WI38 (cell line): ENCODE results near the gene GGCX.
"Not testable (repeated sequence)": the region's sequence is repeated elsewhere in the genome, so short reads cannot be mapped to it uniquely, and the experiment has no call there.

Source experiments
- H3K4me3 ChIP-seq: 2 replicates; pipeline ENCODE4 v1.5.1; 2011; ENCODE audit warnings: low read depth, mild to moderate bottlenecking, control low read depth, low read length
- TF ChIP-seq, protein P1 (sequence below): IDR thresholded peaks from 2 replicates; pipeline ENCODE4 v1.5.1; 2012; ENCODE audit warnings: low read depth, mild to moderate bottlenecking, control low read depth, low read length

The GGCX gene

DNA sequence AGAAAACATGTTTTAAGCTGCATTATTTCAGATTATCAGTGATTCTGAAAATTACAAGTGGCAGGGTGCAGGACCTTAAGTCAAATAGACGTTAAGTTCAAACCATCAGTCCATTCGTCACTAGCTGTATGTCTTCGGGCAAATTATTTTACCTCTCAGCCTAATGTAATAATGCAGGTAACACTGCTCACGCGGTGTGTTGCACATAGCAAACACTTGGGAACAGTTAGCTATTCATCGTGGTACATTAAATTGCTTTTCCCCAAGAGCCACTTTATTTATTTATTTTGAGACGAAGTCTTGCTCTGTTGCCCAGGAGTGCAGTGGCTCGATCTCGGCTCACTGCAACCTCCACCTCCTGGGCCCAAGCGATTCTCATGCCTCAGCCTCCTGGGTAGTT lies 12.2 kb downstream of the GGCX start:
- TF ChIP-seq, protein P1, sequence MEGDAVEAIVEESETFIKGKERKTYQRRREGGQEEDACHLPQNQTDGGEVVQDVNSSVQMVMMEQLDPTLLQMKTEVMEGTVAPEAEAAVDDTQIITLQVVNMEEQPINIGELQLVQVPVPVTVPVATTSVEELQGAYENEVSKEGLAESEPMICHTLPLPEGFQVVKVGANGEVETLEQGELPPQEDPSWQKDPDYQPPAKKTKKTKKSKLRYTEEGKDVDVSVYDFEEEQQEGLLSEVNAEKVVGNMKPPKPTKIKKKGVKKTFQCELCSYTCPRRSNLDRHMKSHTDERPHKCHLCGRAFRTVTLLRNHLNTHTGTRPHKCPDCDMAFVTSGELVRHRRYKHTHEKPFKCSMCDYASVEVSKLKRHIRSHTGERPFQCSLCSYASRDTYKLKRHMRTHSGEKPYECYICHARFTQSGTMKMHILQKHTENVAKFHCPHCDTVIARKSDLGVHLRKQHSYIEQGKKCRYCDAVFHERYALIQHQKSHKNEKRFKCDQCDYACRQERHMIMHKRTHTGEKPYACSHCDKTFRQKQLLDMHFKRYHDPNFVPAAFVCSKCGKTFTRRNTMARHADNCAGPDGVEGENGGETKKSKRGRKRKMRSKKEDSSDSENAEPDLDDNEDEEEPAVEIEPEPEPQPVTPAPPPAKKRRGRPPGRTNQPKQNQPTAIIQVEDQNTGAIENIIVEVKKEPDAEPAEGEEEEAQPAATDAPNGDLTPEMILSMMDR = no peak
- H3K4me3 ChIP-seq = no peak overlapping the region

DNA sequence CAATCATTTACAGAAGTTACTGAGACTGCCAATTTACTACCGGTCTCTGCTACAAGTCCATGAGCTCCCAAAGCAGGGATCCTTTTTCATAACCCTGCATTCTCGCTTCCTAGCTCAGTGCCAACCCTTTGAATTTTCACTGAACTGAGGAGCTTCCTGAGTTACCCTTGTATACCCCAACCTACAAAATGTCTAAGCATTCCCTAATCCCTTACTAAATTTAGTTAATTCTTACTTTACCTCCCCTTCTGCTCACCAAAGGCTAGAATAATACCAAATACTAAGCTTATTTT lies 12.7 kb downstream of the GGCX start:
- H3K4me3 ChIP-seq = no peak overlapping the region
- TF ChIP-seq, protein P1 = no peak

DNA sequence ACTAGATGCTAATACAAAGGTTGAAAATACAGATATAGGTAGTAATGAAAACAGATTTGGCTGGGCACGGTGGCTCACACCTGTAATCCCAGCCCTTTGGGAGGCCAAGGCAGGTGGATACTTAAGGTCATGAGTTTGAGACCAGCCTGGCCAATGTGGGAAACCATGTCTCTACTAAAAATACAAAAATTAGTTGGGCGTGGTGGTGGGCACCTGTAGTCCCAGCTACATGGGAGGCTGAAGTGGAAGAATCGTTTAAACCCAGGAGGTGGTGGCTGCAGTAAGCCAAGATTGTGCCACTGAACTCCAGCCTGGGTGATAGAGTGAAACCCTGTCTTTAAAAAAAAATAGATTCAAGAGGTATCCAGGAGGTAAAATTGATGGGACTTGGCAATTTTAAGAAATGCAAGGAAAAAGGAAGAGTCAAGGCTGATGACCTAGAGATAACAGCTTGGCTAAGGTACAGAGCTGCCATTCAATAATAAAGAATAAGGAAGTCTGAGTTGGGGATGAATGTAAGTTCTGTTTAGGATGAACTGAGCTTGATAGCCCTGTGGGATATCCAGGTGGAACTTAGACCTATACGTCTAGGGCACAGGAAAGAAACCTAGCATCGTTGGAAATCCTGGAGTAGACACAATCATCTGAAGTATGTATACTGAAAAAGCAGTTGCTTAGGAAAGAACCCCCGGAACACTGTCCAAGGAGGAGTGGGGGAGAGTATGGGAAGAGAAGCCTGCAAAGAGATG lies 13.3 kb downstream of the GGCX start:
- TF ChIP-seq, protein P1 = no peak
- H3K4me3 ChIP-seq = no peak overlapping the region

DNA sequence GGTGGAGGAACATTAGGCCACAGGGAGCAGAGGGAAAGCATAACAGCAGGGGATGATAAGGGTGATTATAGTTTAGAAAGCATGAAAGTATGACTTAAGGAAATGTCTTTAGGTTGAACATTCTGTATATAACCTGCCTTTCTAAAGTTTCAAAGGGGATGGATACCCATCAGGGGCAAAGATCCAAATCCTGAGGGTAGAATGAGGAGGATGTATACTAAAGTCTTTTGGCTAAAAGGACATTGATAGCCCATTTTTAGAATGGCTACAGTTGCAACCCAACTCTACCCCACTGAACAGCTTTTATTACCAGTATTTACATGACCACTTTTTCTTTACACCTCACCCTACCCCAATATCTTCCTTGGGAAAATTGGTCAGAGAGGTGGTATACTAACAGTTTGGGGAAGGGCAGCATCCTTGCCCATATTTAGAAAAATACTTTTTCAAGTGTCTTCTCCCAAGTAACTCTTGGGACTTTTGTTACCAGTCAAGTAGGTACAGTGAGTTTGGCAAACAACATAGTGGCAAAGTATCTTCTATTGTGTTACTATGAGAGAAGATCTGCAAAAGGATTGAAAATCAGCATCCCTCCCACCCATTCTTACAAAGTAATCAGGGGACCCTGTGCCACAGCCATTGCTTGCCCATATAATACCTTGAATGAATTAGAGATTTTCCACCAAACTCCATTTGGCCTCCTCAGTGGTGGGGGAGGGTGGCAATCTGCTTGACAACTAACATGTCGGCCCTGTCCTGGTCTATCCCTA lies 14.0 kb downstream of the GGCX start:
- no peak overlapping the region for H3K4me3 ChIP-seq

DNA sequence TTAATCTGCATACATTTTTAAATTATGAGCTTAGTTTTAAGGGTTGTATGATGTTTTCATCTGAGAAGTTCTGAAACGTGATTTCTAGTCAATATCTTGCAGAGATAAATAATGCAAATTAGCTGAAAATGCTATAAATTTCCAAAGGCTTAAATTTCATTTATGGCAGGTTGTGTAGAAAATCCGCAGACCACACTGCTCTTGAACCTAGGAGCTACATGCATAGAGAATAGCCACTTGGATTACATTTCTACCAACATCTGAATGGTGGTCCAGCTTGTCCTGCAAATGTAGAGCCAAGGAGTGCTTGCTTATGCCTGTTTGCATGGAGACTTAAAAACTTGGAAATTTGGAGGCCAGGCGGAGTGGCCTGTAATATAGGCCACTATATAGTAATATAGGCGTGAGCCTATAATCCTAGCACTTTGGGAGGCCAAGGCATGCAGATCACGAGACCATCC lies 15.5 kb downstream of the GGCX start:
- TF ChIP-seq, protein P1 = no peak
- no peak overlapping the region for H3K4me3 ChIP-seq

More for the DNA sequence above, 14.0 kb downstream of the GGCX start:
- TF ChIP-seq, protein P1 = no peak

DNA sequence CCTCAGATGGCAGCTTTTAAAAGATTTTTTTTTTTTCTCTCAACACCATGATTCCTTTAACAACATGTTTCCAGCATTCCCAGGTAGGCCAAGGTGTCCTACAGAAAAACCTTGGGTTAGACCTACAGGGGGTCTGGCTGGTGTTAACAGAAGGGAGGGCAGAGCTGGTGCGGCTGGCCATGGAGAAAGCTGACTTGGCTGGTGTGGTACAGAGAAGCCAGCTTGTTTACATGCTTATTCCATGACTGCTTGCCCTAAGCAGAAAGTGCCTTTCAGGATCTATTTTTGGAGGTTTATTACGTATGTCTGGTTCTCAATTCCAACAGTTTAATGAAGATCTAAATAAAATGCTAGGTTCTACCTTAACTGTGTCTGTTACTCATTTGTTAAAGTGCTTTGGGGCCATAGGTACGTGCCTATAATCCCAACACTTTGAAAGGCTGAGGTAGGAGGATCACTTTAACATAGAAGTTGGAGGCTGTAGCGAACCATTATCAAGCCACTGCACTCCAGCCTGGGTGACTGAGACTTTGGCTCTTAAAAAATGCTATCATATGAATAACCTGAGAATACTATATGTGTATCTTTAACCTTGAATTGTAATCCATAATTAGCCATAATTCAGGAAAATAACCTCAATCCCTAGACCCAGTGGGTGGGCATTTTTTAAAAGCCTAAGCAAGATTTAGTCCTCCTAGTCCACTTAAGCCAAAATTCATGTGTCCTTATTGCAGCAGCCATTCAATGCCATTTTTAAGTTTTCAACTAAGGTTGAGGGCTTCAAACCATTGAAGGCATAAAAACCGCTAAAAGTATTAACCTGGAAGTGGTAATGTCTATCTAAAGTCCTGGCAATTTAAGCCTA lies 16.1 kb downstream of the GGCX start:
- H3K4me3 ChIP-seq = not testable (repeated sequence)

DNA sequence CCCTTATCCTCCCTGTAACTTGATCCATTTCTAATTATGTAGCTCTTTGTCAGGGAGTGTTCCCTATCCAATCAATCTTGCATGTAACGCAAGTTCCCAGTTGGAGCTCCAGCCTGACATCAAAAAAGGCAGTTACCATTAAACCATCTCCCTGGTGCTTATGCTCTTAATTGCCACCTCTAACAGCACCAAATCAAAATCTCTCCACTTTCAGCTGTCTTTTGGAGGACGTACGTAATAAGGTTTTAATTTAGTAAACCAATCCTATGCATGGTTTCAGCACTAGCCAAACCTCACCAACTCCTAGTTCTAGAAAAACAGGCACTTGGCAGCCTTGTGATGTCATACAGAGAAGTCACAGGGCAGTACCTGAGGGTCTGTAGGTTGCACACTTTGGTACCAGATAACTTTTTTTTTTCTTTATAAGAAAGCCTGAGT lies 17.0 kb downstream of the GGCX start:
- H3K4me3 ChIP-seq = not testable (repeated sequence)

DNA sequence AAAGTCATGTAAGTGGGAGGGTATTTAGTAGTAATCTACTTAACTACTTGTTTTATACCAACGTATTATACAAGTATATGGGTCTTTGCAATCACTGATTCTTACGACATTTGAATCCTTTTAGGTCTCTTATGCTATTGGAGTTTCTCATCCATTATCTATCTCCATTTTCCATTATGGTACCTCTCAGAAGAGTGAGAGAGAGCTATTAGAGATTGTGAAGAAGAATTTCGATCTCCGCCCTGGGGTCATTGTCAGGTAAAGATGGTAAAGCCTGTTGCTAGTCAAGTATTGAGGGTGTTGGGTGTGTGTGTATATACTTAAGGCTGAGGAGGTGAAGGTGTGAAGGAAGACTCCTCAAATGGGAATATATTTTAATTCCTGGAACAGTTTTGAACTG lies 18.5 kb downstream of the GGCX start:
- H3K4me3 ChIP-seq = peak overlapping the region; percentile 12; the same call in 1 of the 2 replicates
- TF ChIP-seq, protein P1 = no peak
